ENCODE results near the gene COPZ2.
A peak's percentile ranks its signal among the peaks of the same experiment; 100 is the strongest.
"Not testable (repeated sequence)": the region's sequence is repeated elsewhere in the genome, so short reads cannot be mapped to it uniquely, and the experiment has no call there.

COPZ2 gene

DNA sequence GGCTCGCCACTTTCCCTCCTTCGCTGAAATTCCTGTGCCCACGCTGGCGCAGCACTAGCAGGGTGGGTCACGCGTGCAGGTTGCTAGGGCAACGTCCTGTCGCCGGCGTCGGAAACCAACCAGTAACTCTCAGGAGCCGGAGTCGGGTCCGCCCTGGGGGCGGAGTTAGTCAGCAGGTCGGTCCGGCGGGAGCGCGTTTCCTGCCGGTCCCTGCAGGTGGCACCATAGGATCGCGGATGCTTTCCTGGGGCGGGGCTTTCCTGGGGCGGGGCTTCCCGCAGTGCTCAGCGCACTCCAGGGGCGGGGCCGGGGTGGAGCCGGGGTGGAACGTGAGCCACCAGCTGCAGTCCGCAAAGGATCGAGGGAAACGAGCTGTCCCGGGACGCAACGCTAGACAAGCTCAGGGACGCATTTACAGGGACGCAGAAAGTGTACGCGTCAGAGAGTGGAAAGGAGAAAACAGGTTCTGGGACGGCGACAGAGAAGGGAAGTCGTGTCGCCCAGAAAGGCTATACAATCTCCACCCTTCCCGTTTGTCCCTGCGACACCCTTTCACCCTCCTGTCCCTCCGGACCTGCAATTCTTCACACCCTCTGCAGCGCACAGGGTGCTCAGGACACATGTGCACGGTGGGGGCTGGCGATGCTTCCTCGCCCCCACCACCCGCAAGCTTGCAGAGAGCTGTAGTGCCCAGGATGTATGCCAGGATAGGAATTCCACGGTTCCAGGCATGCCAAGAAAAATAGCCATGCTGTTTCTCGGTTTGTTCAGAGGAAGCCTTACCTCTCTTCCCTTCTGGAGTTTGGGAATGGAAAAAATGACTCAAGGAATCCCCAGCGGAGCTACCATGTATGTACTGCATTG is 12.3 kb downstream of the COPZ2 start:
- H3K4me3 ChIP-seq (ENCODE audit: low read depth, low read length) = peak overlapping the region; percentile 61
- TF ChIP-seq CTCF (IDR thresholded peaks at IDR 0.05; ENCODE audit: low read depth, low read length) (peak; percentile 60), MYC (IDR thresholded peaks at IDR 0.05; ENCODE audit: low read depth, low read length) (no peak)
- TF ChIP-seq, protein P1, sequence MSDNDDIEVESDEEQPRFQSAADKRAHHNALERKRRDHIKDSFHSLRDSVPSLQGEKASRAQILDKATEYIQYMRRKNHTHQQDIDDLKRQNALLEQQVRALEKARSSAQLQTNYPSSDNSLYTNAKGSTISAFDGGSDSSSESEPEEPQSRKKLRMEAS (IDR thresholded peaks at IDR 0.05; ENCODE audit: low read depth, low read length) = peak; percentile 64
- DNase-seq (ENCODE audit: low read depth) = peak; percentile 95

GRCh38 chr17:48024149-48025039 is 13.2 kb downstream of the COPZ2 start:
- H3K4me3 ChIP-seq (ENCODE audit: low read depth, low read length) = peak overlapping the region; percentile 43
- TF ChIP-seq CTCF (IDR thresholded peaks at IDR 0.05; ENCODE audit: low read depth, low read length) (no peak), MYC (IDR thresholded peaks at IDR 0.05; ENCODE audit: low read depth, low read length) (no peak), POLR2A (IDR thresholded peaks at IDR 0.05; ENCODE audit: extremely low read depth, insufficient read length) (no peak)
- TF ChIP-seq, protein P1 (IDR thresholded peaks at IDR 0.05; ENCODE audit: low read depth, low read length) = no peak
- peak; percentile 63 for DNase-seq (ENCODE audit: low read depth)

DNA sequence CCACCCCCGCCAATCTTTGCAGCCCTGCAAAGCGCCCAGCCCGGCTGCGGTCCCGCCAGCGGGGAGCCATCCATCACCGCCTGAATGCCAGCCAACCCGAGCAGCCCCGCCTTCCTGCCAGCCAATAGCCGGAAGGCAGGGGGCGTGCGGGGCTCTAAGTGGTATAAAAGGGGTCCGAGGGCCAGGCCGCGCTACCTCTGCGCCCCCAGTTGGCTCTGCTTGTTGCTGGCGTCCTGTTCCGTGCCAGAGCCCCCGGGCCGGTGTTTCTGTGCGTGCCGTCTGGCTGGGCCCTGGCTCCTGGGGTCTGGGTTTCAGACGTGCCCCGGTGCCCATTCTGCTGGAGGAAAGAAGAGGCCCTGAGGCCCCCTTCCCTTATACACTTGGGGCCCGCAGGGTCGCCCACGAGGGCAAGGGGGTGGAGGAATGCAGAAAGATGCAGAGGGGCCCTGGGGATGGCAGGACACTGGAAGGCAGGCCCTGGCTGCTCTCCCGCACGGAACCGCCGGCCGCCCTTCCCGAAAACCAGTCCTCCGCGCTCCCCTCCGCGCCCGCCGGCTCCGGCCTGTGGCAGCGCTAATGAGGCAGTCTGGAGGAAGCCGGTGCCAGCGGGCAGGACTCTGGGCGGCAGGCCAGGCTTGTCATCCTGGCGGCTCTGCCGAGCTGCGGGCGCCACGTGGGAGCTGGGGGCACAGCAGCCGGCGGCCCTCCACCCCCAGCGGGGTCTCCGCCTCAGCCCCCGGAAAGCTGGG is 14.0 kb downstream of the COPZ2 start:
- peak overlapping the region; percentile 43 for H3K4me3 ChIP-seq (ENCODE audit: low read depth, low read length)
- peak; percentile 83 for DNase-seq (ENCODE audit: low read depth)
- TF ChIP-seq CTCF (IDR thresholded peaks at IDR 0.05; ENCODE audit: low read depth, low read length) (no peak), POLR2A (IDR thresholded peaks at IDR 0.05; ENCODE audit: extremely low read depth, insufficient read length) (peak; percentile 51), MYC (IDR thresholded peaks at IDR 0.05; ENCODE audit: low read depth, low read length) (no peak)
- TF ChIP-seq, protein P1 (IDR thresholded peaks at IDR 0.05; ENCODE audit: low read depth, low read length) = peak; percentile 49; the same call in 1 of the 2 replicates

- DNase-seq (ENCODE audit: low read depth) = no peak
- H3K4me3 ChIP-seq (ENCODE audit: low read depth, low read length) = no peak overlapping the region
These were observed 14.7 kb downstream of the COPZ2 start for GRCh38 chr17:48022901-48023300.

DNA sequence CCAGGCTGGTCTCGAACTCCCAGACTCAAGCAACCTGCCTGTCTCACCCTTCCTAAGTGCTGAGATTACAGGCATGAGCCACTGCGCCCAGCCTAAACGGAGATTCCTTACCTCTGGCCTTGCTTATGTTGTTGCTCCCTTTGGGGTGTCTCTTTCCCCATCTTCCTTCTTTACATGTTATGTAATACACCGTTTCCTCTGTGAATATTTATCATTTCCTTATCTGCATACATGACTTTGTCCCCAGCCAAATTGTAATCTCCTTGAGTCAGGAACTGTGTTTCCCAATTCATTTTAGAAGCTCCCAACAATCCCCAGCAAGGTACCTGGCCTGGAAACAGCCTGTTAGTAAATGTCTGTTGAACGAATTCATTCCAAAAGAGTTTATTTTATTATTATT is 15.7 kb downstream of the COPZ2 start:
- H3K4me3 ChIP-seq (ENCODE audit: low read depth, low read length) = no peak overlapping the region
- DNase-seq (ENCODE audit: low read depth) = no peak
- no peak for TF ChIP-seq CTCF (IDR thresholded peaks at IDR 0.05; ENCODE audit: low read depth, low read length)
- TF ChIP-seq POLR2A (IDR thresholded peaks at IDR 0.05; ENCODE audit: extremely low read depth, insufficient read length) = no peak
- TF ChIP-seq, protein P1 (IDR thresholded peaks at IDR 0.05; ENCODE audit: low read depth, low read length) = no peak
- no peak for TF ChIP-seq MYC (IDR thresholded peaks at IDR 0.05; ENCODE audit: low read depth, low read length)

More at GRCh38 chr17:48022901-48023300, 14.7 kb downstream of the COPZ2 start:
- TF ChIP-seq, protein P1 (IDR thresholded peaks at IDR 0.05; ENCODE audit: low read depth, low read length) = no peak

- not testable (repeated sequence) for DNase-seq (ENCODE audit: low read depth)
These were observed 19.8 kb downstream of the COPZ2 start for GRCh38 chr17:48017817-48018158.

More at GRCh38 chr17:48017817-48018158, 19.8 kb downstream of the COPZ2 start:
- not testable (repeated sequence) for H3K4me3 ChIP-seq (ENCODE audit: low read depth, low read length)
